MM.1S (cell line): ENCODE measurements around the gene EPS8L2.

Experiments used
- EZH2 ChIP-seq: fragments of 300-600 bp; sonication (generic); optimal IDR thresholded peaks from 2 replicates; pipeline ENCODE3; 2017; ENCODE audit warnings: low read depth, mild to moderate bottlenecking, antibody characterized with exemption, low read length, mixed read lengths
- TF ChIP-seq, protein P1 (sequence below): fragments of 300-600 bp; sonication (generic); IDR thresholded peaks from 2 replicates; pipeline ENCODE4 v1.5.1; 2016; ENCODE audit warnings: antibody characterized with exemption, low read length, mixed read lengths

DNA sequence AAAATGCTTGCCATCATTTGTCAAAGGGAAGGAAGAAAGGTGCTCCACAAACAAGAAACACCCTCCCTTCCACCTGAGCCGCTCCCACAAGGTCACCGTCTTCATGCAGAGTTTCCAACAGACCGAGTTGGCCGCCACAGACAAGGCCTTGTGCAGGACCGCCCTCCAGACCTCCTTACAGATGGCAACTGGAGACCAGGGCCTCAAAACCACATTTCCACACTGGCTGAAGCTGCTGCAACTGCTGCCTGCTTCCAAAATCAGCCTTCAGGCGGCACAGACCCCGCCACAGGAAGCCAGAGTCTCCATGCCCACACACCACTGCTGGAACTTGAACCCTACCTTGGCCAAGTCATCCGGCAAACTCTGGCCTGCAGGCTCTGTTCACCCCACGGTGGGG, 17.4 kb upstream of the EPS8L2 start:
- TF ChIP-seq, protein P1, sequence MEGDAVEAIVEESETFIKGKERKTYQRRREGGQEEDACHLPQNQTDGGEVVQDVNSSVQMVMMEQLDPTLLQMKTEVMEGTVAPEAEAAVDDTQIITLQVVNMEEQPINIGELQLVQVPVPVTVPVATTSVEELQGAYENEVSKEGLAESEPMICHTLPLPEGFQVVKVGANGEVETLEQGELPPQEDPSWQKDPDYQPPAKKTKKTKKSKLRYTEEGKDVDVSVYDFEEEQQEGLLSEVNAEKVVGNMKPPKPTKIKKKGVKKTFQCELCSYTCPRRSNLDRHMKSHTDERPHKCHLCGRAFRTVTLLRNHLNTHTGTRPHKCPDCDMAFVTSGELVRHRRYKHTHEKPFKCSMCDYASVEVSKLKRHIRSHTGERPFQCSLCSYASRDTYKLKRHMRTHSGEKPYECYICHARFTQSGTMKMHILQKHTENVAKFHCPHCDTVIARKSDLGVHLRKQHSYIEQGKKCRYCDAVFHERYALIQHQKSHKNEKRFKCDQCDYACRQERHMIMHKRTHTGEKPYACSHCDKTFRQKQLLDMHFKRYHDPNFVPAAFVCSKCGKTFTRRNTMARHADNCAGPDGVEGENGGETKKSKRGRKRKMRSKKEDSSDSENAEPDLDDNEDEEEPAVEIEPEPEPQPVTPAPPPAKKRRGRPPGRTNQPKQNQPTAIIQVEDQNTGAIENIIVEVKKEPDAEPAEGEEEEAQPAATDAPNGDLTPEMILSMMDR: no peak
- TF ChIP-seq EZH2: no peak
